Right renal pelvis (tissue), 4 donors: ENCODE results near the gene TOLLIP. TPM values are rescaled to one million over a fixed set of nuclear protein-coding genes. Genes with fewer than 3 reads are reported as not detected.
"Not testable (repeated sequence)": the region's sequence is repeated elsewhere in the genome, so short reads cannot be mapped to it uniquely, and the experiment has no call there.

Experiments
- DNase-seq, 4 donors: peaks; one replicate each; pipeline ENCODE4 v3.0.0-alpha.2; 2013; ENCODE audit warnings: low read depth in 4 of 4, low spot score in 3 of 4, missing footprints in 1 of 4
- polyA plus RNA-seq, 4 donors: library from polyadenylated mRNA; unstranded; fragments of 120-200 nt; gene quantifications; one replicate each; pipeline ENCODE4 v1.2.1, GENCODE V29; 2013; ENCODE audit not compliant: insufficient read length in 4 of 4

TOLLIP gene
- polyA plus RNA-seq, 4 donors, result 37.7 to 52.6 (median 40.7) TPM

GRCh38 chr11:1252371-1253102 is 56.9 kb downstream of the TOLLIP start:
- no peak for DNase-seq

DNA sequence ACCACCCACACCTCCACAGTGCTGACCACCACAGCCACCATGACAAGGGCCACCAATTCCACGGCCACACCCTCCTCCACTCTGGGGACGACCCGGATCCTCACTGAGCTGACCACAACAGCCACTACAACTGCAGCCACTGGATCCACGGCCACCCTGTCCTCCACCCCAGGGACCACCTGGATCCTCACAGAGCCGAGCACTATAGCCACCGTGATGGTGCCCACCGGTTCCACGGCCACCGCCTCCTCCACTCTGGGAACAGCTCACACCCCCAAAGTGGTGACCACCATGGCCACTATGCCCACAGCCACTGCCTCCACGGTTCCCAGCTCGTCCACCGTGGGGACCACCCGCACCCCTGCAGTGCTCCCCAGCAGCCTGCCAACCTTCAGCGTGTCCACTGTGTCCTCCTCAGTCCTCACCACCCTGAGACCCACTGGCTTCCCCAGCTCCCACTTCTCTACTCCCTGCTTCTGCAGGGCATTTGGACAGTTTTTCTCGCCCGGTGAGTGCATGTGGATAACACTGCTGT is 58.1 kb downstream of the TOLLIP start:
- DNase-seq, result no peak

DNA sequence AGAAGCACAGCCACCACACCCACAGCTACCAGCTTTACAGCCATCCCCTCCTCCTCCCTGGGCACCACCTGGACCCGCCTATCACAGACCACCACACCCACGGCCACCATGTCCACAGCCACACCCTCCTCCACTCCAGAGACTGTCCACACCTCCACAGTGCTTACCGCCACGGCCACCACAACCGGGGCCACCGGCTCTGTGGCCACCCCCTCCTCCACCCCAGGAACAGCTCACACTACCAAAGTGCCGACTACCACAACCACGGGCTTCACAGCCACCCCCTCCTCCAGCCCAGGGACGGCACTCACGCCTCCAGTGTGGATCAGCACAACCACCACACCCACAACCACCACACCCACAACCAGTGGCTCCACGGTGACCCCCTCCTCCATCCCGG is 59.0 kb downstream of the TOLLIP start:
- DNase-seq, result not testable (repeated sequence)

- not testable (repeated sequence) for DNase-seq
These were observed 60.5 kb downstream of the TOLLIP start for GRCh38 chr11:1248951-1249350.

DNA sequence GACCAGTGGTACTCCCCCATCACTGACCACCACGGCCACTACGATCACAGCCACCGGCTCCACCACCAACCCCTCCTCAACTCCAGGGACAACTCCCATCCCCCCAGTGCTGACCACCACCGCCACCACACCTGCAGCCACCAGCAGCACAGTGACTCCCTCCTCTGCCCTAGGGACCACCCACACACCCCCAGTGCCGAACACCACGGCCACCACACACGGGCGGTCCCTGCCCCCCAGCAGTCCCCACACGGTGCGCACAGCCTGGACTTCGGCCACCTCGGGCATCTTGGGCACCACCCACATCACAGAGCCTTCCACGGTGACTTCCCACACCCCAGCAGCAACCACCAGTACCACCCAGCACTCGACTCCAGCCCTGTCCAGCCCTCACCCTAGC is 62.4 kb downstream of the TOLLIP start:
- DNase-seq, result not testable (repeated sequence)

DNA sequence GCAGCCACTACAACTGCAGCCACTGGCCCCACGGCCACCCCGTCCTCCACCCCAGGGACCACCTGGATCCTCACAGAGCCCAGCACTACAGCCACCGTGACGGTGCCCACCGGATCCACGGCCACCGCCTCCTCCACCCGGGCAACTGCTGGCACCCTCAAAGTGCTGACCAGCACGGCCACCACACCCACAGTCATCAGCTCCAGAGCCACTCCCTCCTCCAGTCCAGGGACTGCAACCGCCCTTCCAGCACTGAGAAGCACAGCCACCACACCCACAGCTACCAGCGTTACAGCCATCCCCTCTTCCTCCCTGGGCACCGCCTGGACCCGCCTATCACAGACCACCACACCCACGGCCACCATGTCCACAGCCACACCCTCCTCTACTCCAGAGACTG is 63.1 kb downstream of the TOLLIP start:
- not testable (repeated sequence) for DNase-seq

- not testable (repeated sequence) for DNase-seq
These were observed 63.7 kb downstream of the TOLLIP start for GRCh38 chr11:1245717-1246116.

GRCh38 chr11:1244557-1244956 is 64.9 kb downstream of the TOLLIP start:
- not testable (repeated sequence) for DNase-seq

- not testable (repeated sequence) for DNase-seq
These were observed 65.9 kb downstream of the TOLLIP start for GRCh38 chr11:1243521-1243920.

DNA sequence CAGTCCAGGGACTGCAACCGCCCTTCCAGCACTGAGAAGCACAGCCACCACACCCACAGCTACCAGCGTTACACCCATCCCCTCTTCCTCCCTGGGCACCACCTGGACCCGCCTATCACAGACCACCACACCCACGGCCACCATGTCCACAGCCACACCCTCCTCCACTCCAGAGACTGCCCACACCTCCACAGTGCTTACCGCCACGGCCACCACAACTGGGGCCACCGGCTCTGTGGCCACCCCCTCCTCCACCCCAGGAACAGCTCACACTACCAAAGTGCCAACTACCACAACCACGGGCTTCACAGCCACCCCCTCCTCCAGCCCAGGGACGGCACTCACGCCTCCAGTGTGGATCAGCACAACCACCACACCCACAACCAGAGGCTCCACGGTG is 66.7 kb downstream of the TOLLIP start:
- not testable (repeated sequence) for DNase-seq

- DNase-seq, result no peak
These were observed 67.1 kb downstream of the TOLLIP start for GRCh38 chr11:1242289-1242688.

GRCh38 chr11:1241706-1242105 is 67.7 kb downstream of the TOLLIP start:
- DNase-seq, result no peak

DNA sequence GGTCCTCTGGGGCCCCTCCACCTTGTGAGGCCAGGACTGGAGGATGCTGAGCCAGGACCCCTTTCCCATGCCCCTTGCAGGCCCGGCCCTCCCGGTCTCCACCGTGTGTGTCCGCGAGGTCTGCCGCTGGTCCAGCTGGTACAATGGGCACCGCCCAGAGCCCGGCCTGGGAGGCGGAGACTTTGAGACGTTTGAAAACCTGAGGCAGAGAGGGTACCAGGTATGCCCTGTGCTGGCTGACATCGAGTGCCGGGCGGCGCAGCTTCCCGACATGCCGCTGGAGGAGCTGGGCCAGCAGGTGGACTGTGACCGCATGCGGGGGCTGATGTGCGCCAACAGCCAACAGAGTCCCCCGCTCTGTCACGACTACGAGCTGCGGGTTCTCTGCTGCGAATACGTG is 68.7 kb downstream of the TOLLIP start:
- DNase-seq, result no peak

DNA sequence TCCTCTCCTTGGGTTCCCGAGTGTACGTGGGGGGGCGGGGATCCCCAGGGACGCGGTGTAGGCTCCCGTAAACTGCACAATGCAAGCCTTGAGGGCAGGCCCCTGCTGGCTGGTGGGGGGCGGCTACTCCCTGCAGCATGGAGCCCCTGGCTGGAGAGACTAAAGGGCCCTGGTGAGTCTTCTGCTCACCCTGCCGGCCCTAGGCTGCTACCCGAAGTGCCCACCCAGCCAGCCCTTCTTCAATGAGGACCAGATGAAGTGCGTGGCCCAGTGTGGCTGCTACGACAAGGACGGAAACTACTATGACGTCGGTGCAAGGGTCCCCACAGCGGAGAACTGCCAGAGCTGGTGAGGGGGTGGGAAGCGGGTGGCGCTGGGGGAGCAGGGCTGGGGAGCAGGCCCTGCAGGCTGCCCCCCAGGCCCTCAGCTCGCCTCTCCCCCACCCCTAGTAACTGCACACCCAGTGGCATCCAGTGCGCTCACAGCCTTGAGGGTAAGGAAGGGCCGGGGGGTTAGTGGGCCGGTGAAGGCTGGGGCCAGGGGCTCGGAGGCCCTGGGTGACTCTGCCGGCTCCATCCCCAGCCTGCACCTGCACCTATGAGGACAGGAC is 69.7 kb downstream of the TOLLIP start:
- no peak for DNase-seq

DNA sequence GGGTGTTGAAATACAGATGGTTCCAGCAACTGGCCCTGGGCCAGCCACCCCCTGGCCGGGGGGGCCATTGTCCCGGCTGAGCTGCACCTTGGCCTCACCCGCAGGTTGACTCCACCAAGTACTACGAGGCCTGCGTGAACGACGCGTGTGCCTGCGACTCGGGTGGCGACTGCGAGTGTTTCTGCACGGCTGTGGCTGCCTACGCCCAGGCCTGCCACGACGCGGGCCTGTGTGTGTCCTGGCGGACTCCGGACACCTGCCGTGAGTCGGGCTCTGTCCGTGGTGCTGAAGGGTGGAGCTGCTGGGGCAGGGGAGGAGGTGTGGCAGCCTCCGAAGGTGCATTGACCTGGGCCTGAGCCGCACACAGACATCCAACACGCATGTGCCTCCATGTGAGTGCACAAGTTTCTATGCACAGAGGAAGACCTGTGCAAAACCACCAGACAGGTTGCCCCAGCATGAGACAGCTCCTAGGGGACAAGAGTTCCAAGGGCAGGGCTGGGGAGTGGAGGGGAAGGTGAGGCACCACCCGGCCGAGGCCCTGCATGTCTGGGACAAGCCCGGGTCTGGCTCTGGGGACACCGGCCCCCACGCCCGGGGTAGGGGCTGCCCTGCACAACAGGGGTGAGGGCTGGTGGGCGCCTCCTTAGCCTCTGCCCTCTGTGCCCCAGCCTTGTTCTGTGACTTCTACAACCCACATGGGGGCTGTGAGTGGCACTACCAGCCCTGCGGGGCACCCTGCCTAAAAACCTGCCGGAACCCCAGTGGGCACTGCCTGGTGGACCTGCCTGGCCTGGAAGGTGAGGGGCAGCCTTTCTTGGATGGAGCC is 70.5 kb downstream of the TOLLIP start:
- peak in 2 of 4 donors; percentile 39 to 42 for DNase-seq

DNA sequence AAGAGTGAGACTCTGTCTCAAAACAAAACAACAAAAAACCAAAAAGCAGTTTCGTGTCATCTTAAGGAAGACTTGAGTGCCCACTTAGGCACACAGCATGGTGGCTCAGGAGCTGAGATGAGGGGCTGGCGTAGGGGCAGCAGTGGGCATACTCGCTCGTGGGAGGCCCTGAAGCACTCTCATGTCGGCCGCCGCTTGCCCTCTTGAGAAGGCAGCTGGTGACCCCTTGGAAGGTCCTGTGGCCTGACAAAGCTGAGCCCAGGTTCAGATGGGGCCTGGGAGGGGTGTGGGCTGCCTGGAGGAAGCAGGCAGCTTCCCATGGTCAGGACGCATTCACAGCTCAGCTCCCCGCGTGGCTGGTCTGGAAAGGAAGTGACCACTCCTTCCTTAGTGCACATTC is 71.6 kb downstream of the TOLLIP start:
- no peak for DNase-seq

DNA sequence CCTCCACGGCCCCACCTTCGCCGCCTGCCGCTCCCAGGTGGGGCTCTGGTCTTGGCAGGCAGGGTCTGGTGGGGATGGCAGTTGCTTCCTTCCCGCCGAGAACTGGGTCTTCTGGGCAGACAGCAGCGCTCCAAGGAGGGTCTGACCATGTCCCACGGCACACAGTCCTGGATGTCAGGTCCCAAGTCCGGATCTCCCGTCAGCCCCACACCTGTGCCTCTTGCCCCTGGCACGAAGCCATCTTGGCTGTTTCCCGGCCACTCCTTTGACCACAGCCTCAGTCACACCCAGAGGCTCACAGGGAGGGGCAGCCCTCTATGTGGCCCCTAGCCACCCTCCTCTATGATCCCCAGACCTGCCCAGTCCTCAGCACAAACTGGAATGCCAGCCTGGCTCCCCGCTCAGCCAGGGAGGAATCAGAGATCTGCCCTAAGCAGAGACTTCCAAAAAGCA is 72.3 kb downstream of the TOLLIP start:
- DNase-seq, result no peak

- DNase-seq, result no peak
These were observed 72.9 kb downstream of the TOLLIP start for GRCh38 chr11:1236316-1237127.

DNA sequence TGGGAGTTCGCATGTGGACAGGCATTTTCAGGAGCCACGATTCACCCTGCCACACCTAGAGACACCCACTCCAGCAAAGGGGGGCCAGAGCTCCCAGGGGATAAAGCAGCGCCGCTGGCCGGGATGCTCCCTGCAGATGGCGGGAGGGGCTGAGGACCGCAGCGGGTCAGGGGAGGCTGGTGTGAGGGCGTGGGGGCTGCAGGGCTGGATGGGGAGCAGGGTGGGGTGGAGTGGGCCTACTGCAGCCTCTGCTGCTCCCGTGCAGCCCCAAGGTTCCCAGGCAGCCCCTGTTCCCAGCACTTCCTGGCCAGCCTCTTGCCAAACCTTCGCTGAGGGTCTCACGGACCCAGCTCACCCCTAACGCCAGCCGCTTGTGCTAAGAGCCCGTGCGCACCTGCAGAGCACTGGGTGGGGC is 73.5 kb downstream of the TOLLIP start:
- no peak for DNase-seq

DNA sequence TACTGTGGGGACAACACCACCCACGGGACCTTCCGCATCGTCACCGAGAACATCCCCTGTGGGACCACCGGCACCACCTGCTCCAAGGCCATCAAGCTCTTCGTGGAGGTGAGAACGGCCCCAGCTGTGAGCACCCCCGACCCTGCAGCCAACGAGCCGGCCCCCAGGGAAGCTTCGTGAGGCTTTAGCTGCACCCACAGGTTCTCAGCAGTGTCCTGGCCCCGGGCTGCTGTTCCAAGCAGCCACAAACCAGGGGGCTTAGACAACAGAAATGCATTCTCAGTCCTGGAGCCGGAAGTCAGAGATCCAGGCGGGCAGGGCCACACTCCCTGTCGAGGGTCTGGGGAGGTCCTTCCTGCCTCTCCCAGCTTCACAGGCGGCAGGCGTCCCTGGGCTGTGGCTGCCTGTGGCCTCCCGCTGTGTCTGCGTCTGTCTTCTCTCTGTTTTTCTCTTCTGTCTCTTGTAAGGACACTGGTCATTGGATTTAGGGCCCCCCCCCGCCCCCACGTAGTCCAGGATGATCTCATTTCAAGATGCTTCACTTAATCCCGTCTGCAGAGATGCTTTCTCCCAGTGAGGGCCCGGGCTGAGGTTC is 74.0 kb downstream of the TOLLIP start:
- no peak for DNase-seq
